ENCODE measurements around the gene ZNF888. TPM values are rescaled to one million over a fixed set of nuclear protein-coding genes. Genes with fewer than 3 reads are reported as not detected.
"Not testable (repeated sequence)": the region's sequence is repeated elsewhere in the genome, so short reads cannot be mapped to it uniquely, and the experiment has no call there.

Gene ZNF888
- total and polyA plus RNA-seq, 2 experiments from 2014 or later, result 0.76 to 1.6 TPM

GRCh38 chr19:52938761-52939160 lies 15.5 kb upstream of the ZNF888 start:
- DNase-seq, result no peak
- no peaks in the 10 kb centered on the region for H3K36me3 ChIP-seq (ENCODE audit: low read depth)
- no peak overlapping the region for H3K9ac ChIP-seq
- peaks cover 3% of the 10 kb centered on the region; the same call in 1 of the 2 replicates for H3F3A ChIP-seq (ENCODE audit: insufficient read depth)
- in situ Hi-C loops (cut with MboI), result no loop called here
- TF ChIP-seq EZH2 (IDR thresholded peaks at IDR 0.05; ENCODE audit: insufficient read depth, poor library complexity, severe bottlenecking) (no peak), EZH2phosphoT487 (IDR thresholded peaks at IDR 0.05; ENCODE audit: insufficient read depth, low read depth) (no peak)
- 0 out of 2 replicates have a peak overlapping the region, but pooled peaks have one; percentile 39 for H2AFZ ChIP-seq
- H3K9me3 ChIP-seq (ENCODE audit: low read depth), result no peaks in the 10 kb centered on the region
- H3K27ac ChIP-seq, result no peak overlapping the region
- no peaks in the 10 kb centered on the region for H3K27me3 ChIP-seq (replicated peaks; ENCODE audit: insufficient read depth)
- no peaks in the 10 kb centered on the region for H4K20me1 ChIP-seq (ENCODE audit: insufficient read depth)
- H3K4me1 ChIP-seq (ENCODE audit: insufficient read depth), result peaks cover 4% of the 10 kb centered on the region; the same call in 1 of the 2 replicates
- H3K4me2 ChIP-seq (ENCODE audit: unreplicated experiment), result no peak overlapping the region
- 35% methylated on average over 5 of the region's 5 CpGs for WGBS, 2 experiments (ENCODE audit: low coverage in 1 of 2, low lambda C conversion rate in 2 of 2, missing lambda C conversion rate in 2 of 2)
- no peak overlapping the region for H3K4me3 ChIP-seq
- no peaks in the 10 kb centered on the region for H3K9me2 ChIP-seq (ENCODE audit: insufficient read depth)
- peaks cover 9% of the 10 kb centered on the region; the same call in 1 of the 2 replicates for H3K79me2 ChIP-seq (ENCODE audit: insufficient read depth)

GRCh38 chr19:52936954-52937325 lies 13.7 kb upstream of the ZNF888 start:
- Histone ChIP-seq H3K4me3 (no peak overlapping the region), H3K4me2 (ENCODE audit: unreplicated experiment) (no peak overlapping the region), H3K9ac (no peak overlapping the region), H3K9me3 (ENCODE audit: low read depth) (no peaks in the 10 kb centered on the region), H2AFZ (no peak overlapping the region), H3K4me1 (ENCODE audit: insufficient read depth) (no peaks in the 10 kb centered on the region), H3K79me2 (ENCODE audit: insufficient read depth) (peaks cover 9% of the 10 kb centered on the region; the same call in 1 of the 2 replicates), H4K20me1 (ENCODE audit: insufficient read depth) (no peaks in the 10 kb centered on the region), H3F3A (ENCODE audit: insufficient read depth) (no peaks in the 10 kb centered on the region), H3K27ac (no peak overlapping the region), H3K36me3 (ENCODE audit: low read depth) (no peaks in the 10 kb centered on the region), H3K27me3 (replicated peaks; ENCODE audit: insufficient read depth) (no peaks in the 10 kb centered on the region), H3K9me2 (ENCODE audit: insufficient read depth) (no peaks in the 10 kb centered on the region)
- DNase-seq, result no peak
- in situ Hi-C loops (cut with MboI), result no loop called here
- TF ChIP-seq EZH2phosphoT487 (IDR thresholded peaks at IDR 0.05; ENCODE audit: insufficient read depth, low read depth) (no peak), EZH2 (IDR thresholded peaks at IDR 0.05; ENCODE audit: insufficient read depth, poor library complexity, severe bottlenecking) (no peak)
- 95 to 99% methylated on average over 7 of the region's 7 CpGs for WGBS, 2 experiments (ENCODE audit: low coverage in 1 of 2, low lambda C conversion rate in 2 of 2, missing lambda C conversion rate in 2 of 2)

GRCh38 chr19:52936151-52936953 lies 13.1 kb upstream of the ZNF888 start:
- H3F3A ChIP-seq (ENCODE audit: insufficient read depth), result no peaks in the 10 kb centered on the region
- no peak overlapping the region for H3K27ac ChIP-seq
- H3K79me2 ChIP-seq (ENCODE audit: insufficient read depth), result peaks cover 9% of the 10 kb centered on the region; the same call in 1 of the 2 replicates
- H3K4me1 ChIP-seq (ENCODE audit: insufficient read depth), result no peaks in the 10 kb centered on the region
- H3K9me2 ChIP-seq (ENCODE audit: insufficient read depth), result no peaks in the 10 kb centered on the region
- no peaks in the 10 kb centered on the region for H4K20me1 ChIP-seq (ENCODE audit: insufficient read depth)
- no peak for DNase-seq
- no peak overlapping the region for H3K4me2 ChIP-seq (ENCODE audit: unreplicated experiment)
- 97 to 98% methylated on average over 12 of the region's 12 CpGs for WGBS, 2 experiments (ENCODE audit: low coverage in 1 of 2, low lambda C conversion rate in 2 of 2, missing lambda C conversion rate in 2 of 2)
- no peak overlapping the region for H2AFZ ChIP-seq
- H3K9ac ChIP-seq, result no peak overlapping the region
- in situ Hi-C loops (cut with MboI), result no loop called here
- no peaks in the 10 kb centered on the region for H3K9me3 ChIP-seq (ENCODE audit: low read depth)
- H3K4me3 ChIP-seq, result no peak overlapping the region
- TF ChIP-seq EZH2phosphoT487 (IDR thresholded peaks at IDR 0.05; ENCODE audit: insufficient read depth, low read depth), result no peak
- TF ChIP-seq EZH2 (IDR thresholded peaks at IDR 0.05; ENCODE audit: insufficient read depth, poor library complexity, severe bottlenecking), result no peak
- no peaks in the 10 kb centered on the region for H3K36me3 ChIP-seq (ENCODE audit: low read depth)
- H3K27me3 ChIP-seq (replicated peaks; ENCODE audit: insufficient read depth), result no peaks in the 10 kb centered on the region

DNA sequence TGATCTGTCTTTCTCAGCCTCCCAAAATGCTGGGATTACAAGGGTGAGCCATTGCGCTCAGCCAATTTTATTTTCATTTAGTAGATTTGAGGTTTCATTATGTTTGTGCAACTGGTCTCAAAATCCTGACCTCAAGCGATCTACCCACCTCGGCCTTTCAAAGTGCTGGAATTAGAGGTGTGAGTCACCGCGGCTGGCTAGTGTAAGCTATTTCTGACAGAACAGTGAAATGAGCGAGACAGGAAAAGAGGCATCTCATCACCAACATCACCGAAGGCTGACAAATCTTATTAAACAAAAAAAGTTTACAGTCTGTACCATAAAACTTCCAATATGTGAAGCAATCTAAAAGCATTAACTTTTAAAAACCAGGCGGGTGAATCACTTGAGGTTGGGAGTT lies 12.2 kb upstream of the ZNF888 start:
- Histone ChIP-seq H3K36me3 (ENCODE audit: low read depth) (no peaks in the 10 kb centered on the region), H4K20me1 (ENCODE audit: insufficient read depth) (no peaks in the 10 kb centered on the region), H3K79me2 (ENCODE audit: insufficient read depth) (peaks cover 9% of the 10 kb centered on the region; the same call in 1 of the 2 replicates), H3K27me3 (replicated peaks; ENCODE audit: insufficient read depth) (no peaks in the 10 kb centered on the region), H3K9me2 (ENCODE audit: insufficient read depth) (no peaks in the 10 kb centered on the region), H3K9me3 (ENCODE audit: low read depth) (no peaks in the 10 kb centered on the region), H3K4me2 (ENCODE audit: unreplicated experiment) (no peak overlapping the region), H3K4me3 (no peak overlapping the region), H2AFZ (no peak overlapping the region), H3F3A (ENCODE audit: insufficient read depth) (no peaks in the 10 kb centered on the region), H3K9ac (no peak overlapping the region), H3K27ac (no peak overlapping the region), H3K4me1 (ENCODE audit: insufficient read depth) (no peaks in the 10 kb centered on the region)
- TF ChIP-seq EZH2 (IDR thresholded peaks at IDR 0.05; ENCODE audit: insufficient read depth, poor library complexity, severe bottlenecking) (no peak), EZH2phosphoT487 (IDR thresholded peaks at IDR 0.05; ENCODE audit: insufficient read depth, low read depth) (no peak)
- in situ Hi-C loops (cut with MboI), result no loop called here
- no peak for DNase-seq
- WGBS, 2 experiments (ENCODE audit: low coverage in 1 of 2, low lambda C conversion rate in 2 of 2, missing lambda C conversion rate in 2 of 2), result 94 to 98% methylated on average over 8 of the region's 8 CpGs

DNA sequence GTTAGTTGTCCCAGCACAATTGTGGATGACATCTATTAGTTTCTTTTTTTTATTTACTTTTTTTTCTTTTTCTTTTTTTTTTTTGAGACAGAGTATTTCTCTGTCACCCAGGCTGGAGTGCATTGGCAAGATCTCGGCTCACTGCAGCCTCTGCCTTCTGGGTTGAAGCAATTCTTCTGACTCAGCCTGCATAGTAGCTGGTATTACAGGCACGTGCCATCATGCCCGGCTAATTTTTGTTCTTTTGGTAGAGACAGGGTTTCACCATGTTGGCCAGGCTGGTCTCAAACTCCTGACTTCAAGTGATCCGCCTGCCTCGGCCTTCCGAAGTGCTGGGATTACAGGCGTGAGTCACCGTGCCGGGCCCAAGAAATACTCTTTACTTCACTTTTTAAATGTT lies 1.4 kb upstream of the ZNF888 start:
- not testable (repeated sequence) for H4K20me1 ChIP-seq (ENCODE audit: insufficient read depth); H3K36me3 ChIP-seq (ENCODE audit: low read depth)
- 80 to 82% methylated on average over 9 of the region's 9 CpGs for WGBS, 2 experiments (ENCODE audit: low coverage in 1 of 2, low lambda C conversion rate in 2 of 2, missing lambda C conversion rate in 2 of 2)

More for the DNA sequence above, 1.4 kb upstream of the ZNF888 start:
- peak overlapping the region; percentile 86 for H3K27ac ChIP-seq
- H3K4me3 ChIP-seq; H3K9me3 ChIP-seq (ENCODE audit: low read depth); H3K79me2 ChIP-seq (ENCODE audit: insufficient read depth); H3K9ac ChIP-seq; in situ Hi-C loops (cut with MboI); H3K9me2 ChIP-seq (ENCODE audit: insufficient read depth); H3K27me3 ChIP-seq (replicated peaks; ENCODE audit: insufficient read depth): not testable (repeated sequence)
- H3K4me2 ChIP-seq (ENCODE audit: unreplicated experiment), result peak overlapping the region; percentile 90
- H3K4me1 ChIP-seq (ENCODE audit: insufficient read depth), result peaks cover 15% of the 10 kb centered on the region; the same call in 1 of the 2 replicates
- H3F3A ChIP-seq (ENCODE audit: insufficient read depth), result peaks cover 15% of the 10 kb centered on the region
- peak; percentile 67 for DNase-seq
- H2AFZ ChIP-seq, result 0 out of 2 replicates have a peak overlapping the region, but pooled peaks have one; percentile 30

Measured in GM23248 (cell line).